Cardiac septum (tissue), 1 donor: ENCODE measurements around the gene MSANTD1. TPM values are rescaled to one million over a fixed set of nuclear protein-coding genes. Genes with fewer than 3 reads are reported as not detected.

Experiments used
- DNase-seq: peaks from one replicate; pipeline ENCODE4 v3.0.0-alpha.2; 2020; ENCODE audit warnings: low spot score
- intact Hi-C: fragments of 100-400 bp; cut with DNase I; formaldehyde crosslinking; loops from one replicate; pipeline ENCODE4 v1.14.0; 2022
- total RNA-seq: library from RNA; stranded (reverse); fragmentation: NEBNext Ultra II Directional; extraction: Animal tissue kit (Norgen Biotek cat#: 25700); gene quantifications from one replicate; pipeline ENCODE4 v1.2.1, GENCODE V29; 2021
- donor health status: DM: no; HTN: no; CAD: no.

The MSANTD1 gene
- total RNA-seq, 1 donor from 2014 or later, result 1.1 TPM

GRCh38 chr4:3244002-3244401 is 5.0 kb upstream of the MSANTD1 start:
- intact Hi-C loops, result no loop called here
- DNase-seq, result no peak

GRCh38 chr4:3244747-3245146 is 4.2 kb upstream of the MSANTD1 start:
- no peak for DNase-seq
- intact Hi-C loops, result no loop called here

- intact Hi-C loops, result no loop called here
- no peak for DNase-seq
Observed at GRCh38 chr4:3245676-3246075, 3.3 kb upstream of the MSANTD1 start.

- intact Hi-C loops, result no loop called here
- no peak for DNase-seq
Observed at GRCh38 chr4:3246458-3247398, 2.2 kb upstream of the MSANTD1 start.

DNA sequence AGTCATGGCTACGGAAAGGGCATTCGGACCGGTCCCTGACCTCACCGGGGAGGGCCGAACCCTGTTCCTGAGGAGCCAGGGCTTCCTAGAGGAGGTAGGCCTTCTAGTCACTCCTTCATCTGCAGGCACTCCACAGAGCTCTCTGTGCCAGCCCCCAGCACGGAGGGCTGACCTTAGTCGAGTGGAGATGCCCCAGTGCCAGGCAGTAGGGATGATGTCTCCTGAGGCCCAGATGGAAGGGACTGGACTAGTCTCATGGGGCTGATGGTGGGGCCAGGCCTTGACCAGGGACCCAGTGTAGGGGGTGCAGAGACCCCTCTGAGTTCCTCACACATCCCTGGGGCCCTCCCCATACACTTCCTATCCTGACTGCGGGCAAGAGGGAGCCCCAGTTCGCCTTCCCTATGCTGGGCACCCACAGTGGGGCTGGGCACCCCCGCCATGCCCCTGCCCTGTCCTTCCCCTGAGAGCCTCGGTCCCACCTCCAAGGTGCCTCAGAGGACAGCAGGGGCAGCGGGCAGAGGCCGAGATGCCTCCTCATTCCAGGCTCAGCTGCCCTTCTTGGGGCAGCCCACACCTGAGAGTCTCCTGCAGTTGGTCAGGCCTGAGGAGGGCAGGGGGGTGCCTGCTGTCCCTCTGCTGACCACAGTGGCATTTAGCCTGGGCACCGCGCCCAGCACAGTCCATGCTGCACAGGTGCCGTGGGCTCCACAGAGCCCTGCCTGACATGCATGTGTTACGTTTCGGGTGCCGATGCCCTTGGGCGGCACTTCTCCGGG is 1.4 kb upstream of the MSANTD1 start:
- DNase-seq, result no peak
- intact Hi-C loops, result no loop called here

DNA sequence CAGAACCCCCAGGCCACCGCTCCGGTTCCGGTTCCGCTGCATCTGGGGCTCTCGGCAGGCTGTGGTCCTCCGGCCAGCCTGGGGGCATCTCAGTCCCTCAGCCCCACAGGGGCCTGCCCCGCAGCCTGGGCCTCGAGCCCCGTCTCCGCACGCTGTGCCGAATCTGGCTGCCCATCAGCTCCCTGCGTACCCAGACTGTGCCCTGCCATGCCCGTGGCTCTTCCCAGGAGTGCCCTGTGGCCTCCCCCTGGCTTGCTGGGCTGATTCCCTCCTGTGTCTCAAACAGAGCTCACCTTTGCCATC is 830 bp upstream of the MSANTD1 start:
- no peak for DNase-seq
- intact Hi-C loops, result no loop called here

DNA sequence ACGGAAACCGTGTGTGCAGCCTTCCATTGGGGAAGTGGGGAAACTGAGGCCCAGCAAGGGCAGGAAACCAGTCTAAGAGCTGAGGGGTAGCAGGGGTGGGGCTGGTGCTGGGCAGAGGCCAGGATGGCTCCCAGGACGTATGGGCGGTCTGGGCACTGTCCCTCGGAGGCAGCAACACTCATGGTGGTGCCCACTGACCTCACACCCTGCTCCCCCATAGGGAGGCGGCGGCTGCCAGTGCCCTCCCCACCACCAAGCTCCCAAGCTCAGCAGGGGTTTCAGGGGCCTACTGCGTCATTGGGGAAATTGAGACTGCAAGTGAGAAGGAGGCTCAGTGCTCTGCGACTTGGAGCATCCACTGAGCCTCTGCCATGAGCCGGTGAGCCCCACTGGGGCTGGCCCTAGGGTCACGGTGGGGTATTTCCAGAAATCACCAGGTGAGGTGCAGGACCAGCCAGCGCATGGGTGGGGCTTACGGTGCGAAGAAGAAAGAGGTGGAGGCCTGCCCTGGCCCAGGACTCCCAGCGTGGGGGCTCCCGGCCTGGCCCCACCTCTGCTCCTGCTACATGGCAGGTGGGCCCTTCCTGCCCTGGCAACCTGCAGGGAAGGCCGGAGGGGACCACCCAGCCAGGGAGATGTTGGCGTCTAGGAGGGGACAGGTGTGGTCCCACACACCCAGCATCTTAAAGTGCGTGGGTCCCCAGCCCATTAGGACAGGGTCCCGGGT is 915 bp downstream of the MSANTD1 start:
- DNase-seq, result no peak
- intact Hi-C loops, result no loop called here

DNA sequence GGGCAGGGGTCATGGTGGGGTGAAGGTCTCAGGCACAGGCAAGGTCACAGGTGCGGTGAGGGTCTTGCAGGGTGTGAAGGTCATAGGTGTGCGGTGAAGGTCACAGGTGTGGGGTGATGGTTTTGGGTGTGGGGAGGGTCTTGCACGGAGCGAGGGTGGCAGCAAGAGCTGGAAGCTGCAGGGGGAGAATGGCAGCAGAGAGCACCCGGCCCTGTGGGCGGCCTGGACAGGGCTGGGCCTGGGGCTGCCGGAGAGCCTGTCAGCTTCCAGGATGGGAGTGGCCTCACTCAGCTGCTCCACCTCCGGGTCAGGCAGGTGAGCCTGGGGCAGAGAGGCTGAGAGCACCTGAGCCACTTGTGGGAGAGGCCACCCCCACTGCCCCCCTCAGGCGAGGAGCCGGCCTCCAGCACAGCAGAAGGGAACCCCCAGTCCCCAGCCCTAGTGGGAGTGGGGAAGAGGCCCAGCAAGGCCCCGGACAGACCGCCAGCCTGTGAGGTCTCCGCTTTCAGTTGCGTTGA is 1.5 kb downstream of the MSANTD1 start:
- no peak for DNase-seq
- intact Hi-C loops, result no loop called here

GRCh38 chr4:3250956-3251690 is 2.2 kb downstream of the MSANTD1 start:
- intact Hi-C loops, result no loop called here
- peak; percentile 36 for DNase-seq

DNA sequence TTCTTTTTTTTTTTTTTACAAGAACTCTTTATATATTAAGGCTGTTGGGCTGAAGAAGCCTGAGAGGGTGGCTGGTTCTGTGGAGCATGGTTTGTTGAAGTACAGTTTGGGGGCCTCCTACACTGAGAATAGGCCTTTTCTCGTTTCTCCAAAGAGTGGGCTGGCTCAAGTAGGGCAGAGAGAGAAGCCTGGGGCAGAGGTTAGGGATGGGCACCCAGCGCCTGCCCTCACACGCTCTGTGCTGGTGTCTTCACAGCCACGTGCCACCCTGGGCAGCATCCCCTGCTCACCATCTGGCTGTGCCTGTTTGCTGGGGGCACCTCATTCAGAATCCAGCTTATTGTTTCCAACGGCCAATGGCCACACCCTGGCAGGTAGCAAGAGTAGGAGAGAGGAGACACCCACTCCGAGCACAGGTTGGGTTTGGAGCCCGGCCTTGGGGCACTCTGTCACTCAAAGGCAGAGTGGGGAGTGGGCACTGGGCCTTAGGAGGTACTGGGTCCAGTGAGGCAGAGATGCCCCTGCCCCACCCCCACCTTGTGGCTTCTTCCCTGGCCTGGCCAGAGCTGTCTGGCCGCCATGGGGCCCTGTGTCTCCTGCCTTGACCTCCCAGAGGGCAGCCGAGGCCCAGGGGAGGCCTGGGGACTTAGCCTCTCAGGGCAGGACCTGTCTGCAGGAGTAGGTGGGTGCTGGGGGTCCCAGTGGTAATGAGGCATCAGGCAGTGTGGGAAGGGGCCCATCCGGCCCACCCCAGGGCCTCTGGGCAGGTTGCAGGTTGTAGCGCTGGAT is 2.9 kb downstream of the MSANTD1 start:
- intact Hi-C loops, result no loop called here
- peak; percentile 56 for DNase-seq

DNA sequence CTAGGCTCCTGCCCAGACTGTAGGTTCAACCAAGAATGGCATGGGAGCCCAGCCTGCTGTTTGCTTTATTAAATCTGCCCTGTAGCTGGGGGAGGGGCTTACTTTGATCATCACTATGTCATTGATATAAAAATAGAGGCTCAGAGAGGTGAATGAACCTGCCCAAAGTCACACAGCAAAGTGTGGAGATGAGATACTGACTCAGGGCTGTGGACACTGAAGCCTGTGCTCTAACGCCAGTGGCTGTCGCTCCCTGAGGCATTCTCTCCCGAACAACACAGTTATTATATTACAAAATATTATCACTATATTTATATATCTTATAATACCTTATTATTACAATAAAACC is 3.5 kb downstream of the MSANTD1 start:
- intact Hi-C loops, result no loop called here
- peak; percentile 17 for DNase-seq

- intact Hi-C loops, result no loop called here
- peak; percentile 76 for DNase-seq
Observed at GRCh38 chr4:3252831-3253641, 4.1 kb downstream of the MSANTD1 start.

DNA sequence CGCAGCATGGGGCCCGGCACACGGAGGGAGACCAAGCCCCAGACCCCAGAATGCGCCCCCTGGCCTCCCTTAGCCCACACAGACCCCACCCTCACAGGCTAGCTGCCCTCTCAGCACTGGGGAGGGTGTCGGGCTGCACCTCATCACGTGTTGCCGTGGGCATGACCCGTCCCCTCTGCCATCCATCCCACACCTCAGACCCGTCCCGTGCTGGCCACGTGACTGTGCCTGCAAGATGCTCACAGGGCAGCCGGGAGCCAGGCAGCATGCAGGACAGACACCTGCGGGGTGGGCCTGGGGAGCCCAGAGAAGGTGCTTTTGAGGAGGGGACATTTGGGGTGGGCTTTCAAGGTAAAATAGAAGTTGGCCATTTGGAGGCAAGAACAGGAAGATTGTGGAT is 4.8 kb downstream of the MSANTD1 start:
- intact Hi-C loops, result no loop called here

DNA sequence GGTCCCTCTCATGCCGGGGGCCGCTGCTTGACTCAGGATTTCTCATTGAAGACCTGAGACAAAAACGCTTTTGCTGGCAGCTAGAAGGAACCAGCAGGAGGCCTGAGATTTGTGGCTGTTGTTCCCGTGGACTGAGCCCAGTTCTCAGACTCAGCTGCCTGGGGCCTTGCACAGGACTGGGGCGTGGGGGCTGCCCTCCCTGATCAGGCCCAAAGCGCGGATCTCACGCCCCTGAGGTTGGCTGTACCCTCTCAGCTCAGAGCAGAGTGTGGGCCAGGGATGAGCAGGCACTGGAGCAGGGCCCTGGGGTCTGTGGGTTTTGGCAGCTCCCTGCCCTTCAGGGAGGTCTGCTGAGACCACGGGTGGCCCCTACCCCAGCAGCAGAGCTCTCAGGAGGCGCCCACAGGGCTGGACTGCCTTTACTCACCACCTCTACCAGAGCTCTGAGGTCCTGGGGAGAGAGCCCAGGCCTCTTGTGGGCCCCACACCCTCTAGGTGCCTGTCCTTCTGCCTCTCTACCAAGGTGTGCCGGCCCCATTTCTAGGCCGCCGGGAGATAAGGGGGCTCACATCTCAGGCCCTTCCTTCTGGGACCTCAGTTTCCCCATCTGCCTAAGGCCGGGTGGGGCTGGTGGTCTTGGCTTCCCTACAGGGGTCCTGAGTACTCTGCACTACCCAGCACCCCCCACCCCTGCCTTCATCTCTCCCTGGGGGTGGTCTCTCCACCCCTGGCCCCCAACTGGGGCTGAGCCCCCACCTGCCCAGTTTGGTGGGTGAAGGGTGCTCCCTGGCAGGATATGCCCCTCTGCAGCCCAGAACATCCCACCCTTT is 5.6 kb downstream of the MSANTD1 start:
- peak; percentile 62 for DNase-seq
- intact Hi-C loops, result no loop called here

More for the DNA sequence above, 4.8 kb downstream of the MSANTD1 start:
- peak; percentile 74 for DNase-seq

- DNase-seq, result peak; percentile 62
- intact Hi-C loops, result no loop called here
Observed at GRCh38 chr4:3255611-3256186, 6.7 kb downstream of the MSANTD1 start.

DNA sequence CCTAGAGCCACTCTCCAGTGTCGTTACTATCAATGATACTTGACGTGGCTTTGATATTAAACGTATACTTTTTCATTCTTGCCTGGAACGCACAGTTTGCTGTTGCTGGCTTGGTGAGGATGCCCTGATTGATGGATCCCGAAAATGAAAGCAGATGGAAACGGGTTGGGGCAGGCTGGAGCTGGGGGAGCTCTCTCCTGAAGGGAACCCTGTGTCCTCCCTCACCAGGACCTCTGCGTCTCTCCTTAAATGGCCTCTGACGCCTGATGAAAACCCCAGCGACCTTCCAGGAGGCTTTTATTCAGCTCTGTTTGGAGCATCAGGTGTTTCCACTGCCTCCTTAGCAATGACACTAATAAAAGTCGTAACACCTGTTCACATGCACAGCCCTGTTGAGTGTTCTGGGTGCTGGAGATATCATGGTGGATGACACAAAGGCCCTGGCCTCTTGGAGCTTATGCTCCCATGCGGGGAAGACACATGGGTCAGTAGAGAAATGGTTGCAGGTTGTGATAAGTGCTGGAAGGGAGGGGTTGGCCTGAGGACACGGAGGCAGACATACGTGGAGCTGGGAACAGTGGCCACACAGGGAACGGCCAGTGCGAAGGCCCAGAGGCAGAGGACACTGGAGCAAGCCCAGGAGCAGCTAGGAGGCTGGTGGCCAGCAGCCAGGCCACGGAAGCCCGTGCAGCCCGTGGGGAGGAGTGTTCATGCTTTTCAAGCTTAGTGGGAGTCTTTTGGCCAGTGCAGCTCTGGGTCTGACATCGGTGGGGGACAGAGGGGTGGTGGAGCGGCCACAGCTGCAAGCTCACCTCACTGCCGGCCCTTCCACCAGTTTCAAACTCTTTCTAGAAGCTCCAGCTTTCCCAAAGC is 7.5 kb downstream of the MSANTD1 start:
- peak; percentile 50 for DNase-seq
- intact Hi-C loops, result no loop called here
